A549 (cell line): ENCODE results near the gene FAM50A.

Experiments
- CTCF ChIP-seq: fragments of >200 bp; sonication (Bioruptor Twin); formaldehyde crosslinking; IDR thresholded peaks from 3 replicates; pipeline ENCODE4 v1.5.1; 2016
- EP300 ChIP-seq, 2 experiments: fragments of >200 bp; sonication (Bioruptor Twin); formaldehyde crosslinking; IDR thresholded peaks; 2 replicates in 1 of 2; 3 replicates in 1 of 2; pipeline ENCODE4 v1.6.1; 2016 to 2017
- PBX3 ChIP-seq: IDR thresholded peaks from 2 replicates; pipeline ENCODE4 v1.6.1; 2012
- PHF8 ChIP-seq: fragments of 200-600 bp; sonication (generic); IDR thresholded peaks from 2 replicates; pipeline ENCODE4 v1.6.1; 2016; ENCODE audit warnings: low read depth, mild to moderate bottlenecking, antibody characterized with exemption, moderate library complexity, borderline replicate concordance
- RARB ChIP-seq: fragments of 250-450 bp; sonication (Bioruptor Pico); IDR thresholded peaks from 2 replicates; pipeline ENCODE4 v1.8.0; 2021; ENCODE audit warnings: mild to moderate bottlenecking, moderate library complexity
- RNF2 ChIP-seq: fragments of 200-600 bp; sonication (generic); IDR thresholded peaks from 2 replicates; pipeline ENCODE4 v1.6.1; 2016; ENCODE audit warnings: low read depth, mild to moderate bottlenecking, antibody characterized with exemption, moderate library complexity, borderline replicate concordance
- ZFP36 ChIP-seq: fragments of 450-650 bp; IDR thresholded peaks from 2 replicates; pipeline ENCODE4 v1.6.1; 2014; ENCODE audit warnings: borderline replicate concordance; ENCODE audit not compliant: partially characterized antibody
- ZNF302 ChIP-seq: fragments of 250-450 bp; sonication (Bioruptor Pico); IDR thresholded peaks from 2 replicates; pipeline ENCODE4 v1.9.0; 2021; ENCODE audit warnings: inconsistent platforms, mild to moderate bottlenecking, moderate library complexity

- TF ChIP-seq CTCF (no peak), RNF2 (no peak), EP300 (IDR thresholded peaks at IDR 0.05) (no peak), PHF8 (no peak), PBX3 (no peak), RARB (no peak), ZFP36 (no peak), ZNF302 (CRISPR knock-in tag) (no peak)
Measured at GRCh38 chrX:154463611-154464220, 19.8 kb downstream of the FAM50A start.
